NCI-H187 (cell line): ENCODE data around the gene PLA2G4A.

Source experiments
- DNase-seq, 2 experiments: peaks; one replicate each; lab custom pipeline; 2025; lab: John Stamatoyannopoulos, UW

Gene PLA2G4A

DNA sequence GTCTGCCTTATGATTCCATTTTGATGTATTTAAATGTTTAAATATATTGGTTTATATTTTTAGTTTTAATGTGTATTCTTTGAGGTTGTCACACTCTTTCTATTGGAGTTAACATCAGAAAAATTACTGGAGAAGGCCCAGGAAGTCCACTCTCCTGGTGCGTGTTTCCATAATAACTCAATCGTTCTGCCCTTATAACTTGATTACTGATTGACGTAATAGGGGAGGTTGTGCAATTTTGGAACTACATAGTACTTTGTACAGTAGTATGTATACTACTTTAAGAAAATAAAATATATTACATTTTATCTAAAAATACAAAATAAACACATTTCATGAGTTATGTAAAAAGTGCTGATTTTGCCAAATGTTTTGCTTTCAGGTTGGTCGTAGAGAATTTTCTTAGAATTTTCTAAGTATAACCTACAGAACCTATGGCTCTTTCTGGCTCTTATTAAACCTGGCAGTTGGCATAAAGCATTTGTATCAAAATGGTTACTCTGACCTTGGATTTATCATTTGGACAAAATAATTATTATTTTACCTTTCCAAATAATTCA is 5.7 kb downstream of the PLA2G4A start:
- no peak for DNase-seq

DNA sequence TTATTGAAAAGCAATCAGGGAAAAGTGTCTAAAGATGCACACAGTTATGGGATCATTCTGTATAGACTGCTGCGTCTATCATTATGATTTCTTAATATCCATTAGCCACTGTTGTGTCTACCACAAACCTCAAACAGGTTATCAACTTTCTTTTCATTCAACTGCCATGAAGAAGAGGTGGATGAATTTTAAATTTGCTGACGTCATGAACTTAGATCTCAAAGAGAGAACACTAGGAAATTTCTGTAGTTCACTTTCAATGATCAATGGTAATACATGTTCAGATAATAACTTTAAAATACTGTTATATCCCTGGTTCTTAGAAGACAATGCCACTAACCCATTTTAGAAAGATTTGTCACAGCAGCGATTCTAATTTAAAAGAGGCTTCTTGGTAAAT is 6.7 kb downstream of the PLA2G4A start:
- no peak for DNase-seq

DNA sequence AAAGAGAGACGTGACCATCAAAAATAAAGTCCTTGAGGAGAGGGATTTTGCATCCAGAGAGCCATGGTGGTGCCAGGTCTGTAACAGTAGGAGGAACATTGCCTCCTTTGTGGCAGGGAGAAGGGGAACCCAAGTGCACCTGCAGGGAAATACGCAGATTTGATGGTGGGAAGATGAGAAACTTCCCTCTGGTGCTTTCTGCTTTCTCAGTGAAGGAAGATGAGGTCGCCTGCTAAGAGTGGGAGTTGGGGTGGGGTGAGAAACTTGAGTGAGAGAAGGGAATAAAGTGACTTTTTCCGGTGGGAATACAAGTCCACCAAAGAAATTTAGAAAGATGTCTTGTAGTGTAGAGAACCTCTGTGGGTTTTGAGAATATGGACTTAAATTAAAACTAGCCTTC is 9.1 kb downstream of the PLA2G4A start:
- no peak for DNase-seq

DNA sequence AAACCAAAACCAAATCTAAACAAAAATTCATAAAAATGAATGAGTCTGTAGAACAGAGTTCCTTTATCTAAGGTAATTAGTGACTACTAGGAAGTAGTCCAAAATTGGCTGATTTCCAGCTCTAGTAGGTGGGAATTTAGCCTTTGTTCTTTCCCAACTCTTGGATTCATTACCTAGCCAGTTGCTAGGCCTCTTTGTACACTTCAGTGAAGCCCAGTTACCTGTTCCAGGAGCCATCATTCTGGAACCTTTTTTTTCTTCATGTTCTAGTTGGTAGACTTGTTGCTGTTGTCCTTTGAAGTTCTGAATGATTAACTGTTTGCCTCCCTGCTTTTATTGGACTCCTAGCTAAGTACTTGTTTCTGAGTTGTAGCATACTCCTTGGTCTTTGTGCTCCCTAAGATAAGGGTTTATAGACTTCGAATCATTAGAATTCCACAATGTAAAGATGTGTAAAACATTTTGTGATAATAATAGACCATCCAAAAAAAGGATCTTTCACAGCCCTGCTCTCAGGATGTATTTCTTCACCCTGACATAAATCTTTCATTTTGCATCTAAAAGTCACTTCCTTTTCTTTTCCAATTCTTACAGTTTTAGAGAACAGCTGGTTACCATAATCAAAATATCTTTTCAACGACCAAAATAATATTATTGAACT is 9.8 kb downstream of the PLA2G4A start:
- no peak for DNase-seq

DNA sequence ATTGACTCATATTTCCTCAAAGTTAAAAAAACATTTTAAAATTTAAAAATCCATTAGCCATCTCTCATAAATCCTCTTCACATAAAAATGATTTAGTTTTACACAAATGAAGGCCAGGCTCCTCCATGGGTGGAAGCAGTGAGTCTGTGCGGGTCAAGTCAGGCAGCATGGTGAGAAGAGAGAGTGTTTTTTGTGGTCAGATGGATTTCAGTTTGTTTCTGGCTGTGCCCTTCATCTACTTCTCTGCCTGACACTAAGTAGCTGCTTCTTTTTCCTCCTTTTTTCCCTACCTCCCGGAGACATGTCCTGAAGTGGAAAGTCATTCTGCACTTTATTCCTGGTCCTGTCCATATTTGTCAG is 10.3 kb downstream of the PLA2G4A start:
- no peak for DNase-seq

DNA sequence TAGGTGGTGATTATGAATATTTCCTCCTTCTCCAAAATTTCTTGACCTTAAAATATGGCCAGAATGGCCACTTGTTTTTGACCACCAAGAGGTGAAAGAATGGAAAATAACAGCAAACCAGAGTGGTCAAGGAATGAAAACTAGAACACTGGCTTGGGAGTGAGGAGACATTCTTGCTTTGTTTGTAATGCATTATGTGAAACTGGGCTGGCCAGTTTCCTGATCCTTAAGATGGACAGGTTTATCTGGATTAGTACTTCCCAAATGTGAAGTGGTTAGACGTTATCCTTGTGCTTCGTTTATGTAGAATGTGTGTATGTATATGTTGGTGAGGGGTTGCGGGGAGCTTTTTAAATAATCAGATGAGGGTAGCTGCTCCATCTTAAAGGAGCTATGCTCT is 12.8 kb downstream of the PLA2G4A start:
- no peak for DNase-seq

DNA sequence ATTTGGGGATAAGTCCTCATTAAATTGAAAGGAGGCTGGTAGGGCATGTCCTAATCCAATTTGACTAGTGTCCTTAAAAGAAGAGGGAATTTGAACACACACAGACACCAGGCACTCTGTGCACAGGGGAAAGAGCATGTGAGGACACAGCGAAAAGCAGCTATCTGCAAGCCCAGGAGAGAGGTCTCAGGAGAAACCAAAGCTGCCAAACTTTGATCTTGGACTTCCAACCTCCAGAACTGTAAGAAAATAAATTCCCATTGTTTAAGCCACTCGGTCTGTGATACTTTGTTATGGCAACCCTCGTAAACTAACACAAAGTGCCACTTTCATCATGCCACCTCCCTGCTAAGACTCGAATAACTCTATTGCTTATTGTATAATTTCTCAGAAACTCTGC is 13.8 kb downstream of the PLA2G4A start:
- DNase-seq, result no peak

DNA sequence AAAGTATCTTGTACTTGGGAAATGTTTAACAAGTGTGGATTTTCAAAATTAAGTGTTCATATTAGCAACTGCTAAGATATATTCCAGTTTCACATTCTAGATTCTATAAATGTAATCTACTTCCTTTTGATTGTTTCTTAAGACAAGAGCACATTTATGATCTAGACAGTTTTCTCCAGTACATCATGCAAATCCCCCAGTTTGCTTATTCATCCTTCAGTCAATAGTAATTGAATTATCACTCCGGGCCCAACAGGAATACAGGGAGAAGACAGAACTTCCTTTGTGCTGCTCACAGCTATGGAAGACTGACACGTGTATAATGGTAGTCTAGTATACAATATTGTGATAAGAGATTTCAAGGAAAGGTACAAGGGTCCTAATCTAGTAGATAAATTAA is 14.5 kb downstream of the PLA2G4A start:
- no peak for DNase-seq

DNA sequence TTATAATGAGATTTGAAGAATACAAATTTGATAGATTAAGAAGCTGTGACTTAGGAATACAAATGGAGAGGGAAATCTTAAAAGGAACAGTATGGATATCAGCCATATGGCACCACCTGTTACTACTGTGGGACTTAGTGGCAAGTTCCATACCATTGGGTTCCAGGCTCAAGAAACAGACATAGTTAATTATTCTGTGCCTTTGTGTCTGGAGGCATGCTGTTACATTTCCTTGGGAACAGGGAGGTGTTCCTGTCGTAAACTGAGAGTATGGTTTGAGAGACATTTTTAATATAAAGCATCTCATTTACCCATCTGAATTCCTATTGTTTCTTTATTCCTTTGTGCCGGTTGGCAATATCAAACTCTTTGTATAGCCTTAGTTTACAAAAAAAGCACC is 15.2 kb downstream of the PLA2G4A start:
- DNase-seq, result no peak

DNA sequence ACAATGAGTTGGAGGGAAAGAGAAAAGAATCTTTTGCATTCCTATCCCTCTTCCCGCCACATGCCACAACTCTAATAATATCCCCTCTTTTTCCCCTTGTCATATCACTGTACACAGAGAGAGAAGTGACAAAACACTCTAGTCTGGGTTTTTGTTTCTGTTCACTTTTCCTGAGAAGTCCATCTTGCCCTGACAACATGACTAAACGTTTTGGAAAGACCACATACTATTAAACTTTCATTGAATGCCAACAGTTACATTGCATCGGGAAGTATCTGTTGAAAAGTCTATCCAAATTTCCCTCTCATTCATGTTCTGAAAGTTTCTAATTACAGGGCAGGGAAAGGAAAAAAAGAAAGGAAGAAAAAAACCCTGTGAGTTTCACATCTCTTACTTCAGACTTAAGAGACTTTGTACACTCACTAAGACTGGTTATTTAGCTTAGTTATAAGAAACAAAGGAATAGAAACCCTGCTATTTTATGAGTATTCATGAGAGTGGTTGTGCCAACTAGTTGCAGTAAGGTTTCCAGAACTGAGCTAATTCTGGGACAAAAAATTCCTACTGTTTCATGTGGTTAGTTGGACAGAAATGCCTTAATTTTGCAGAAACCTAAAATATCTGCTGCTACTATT is 16.9 kb downstream of the PLA2G4A start:
- DNase-seq, result no peak

DNA sequence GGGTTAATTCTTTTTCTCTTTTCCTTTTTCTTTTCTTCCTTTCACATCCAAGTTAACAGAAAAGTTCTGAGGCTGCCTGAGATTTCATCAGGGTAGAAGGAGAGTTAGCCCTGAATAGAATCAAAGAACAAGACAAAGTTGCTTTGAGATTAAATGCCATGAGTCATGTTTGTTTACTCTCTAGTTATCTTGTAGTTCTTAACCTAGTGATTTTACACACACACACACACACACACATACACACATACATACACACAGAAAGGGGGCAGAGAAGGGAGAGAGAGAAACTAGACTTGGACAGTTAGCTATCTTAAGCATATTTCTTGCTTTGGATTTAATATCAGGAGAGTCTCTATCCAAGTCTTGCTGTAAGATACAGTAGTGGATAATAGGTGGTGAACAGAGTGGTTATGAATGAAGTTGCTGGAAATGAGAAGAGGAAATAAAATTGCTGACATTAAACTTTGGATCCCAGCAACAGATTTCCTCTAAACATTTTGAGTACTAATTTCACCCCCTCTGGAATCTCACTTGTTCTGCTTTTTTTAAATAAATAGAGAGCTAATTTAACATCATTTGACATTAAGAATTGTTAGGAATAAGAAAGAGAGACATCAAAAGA is 19.9 kb downstream of the PLA2G4A start:
- no peak for DNase-seq

DNA sequence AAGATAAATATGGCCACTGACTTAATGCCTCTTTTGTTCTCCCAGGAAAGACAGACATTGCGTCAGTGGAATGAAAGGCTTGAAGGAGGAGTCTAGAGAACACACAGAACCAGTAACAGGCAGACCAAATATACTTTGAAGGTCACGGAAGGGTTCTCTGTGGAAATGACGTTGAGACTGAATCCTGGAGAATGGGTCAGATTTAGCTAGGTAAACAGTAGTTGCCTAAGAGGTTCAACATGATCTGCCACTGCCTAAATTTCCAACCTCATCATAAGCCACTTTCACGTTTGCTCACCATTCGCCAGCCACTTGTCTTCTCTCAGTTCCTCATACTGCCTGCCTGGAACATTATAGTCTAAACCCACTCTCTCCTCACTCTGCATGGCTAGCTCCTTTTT is 20.5 kb downstream of the PLA2G4A start:
- DNase-seq, result no peak

DNA sequence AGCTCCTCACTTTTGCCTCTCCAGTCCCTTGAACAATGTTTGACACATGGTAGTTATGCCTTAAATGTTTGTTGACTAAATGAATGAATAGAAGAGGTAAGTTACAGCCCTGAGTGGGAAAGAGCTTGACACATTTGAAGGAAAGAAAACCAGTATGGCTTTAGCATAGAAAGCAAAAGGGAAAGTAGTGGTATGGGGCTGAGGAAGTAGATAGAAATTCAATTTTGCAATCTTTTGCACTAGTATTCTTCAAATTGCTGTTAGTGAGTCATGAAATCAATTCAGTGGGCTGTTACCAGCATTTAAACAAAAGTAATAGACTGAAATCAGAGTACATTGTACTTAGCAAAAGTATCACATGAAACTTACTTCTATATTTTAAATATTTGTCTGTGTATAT is 21.1 kb downstream of the PLA2G4A start:
- no peak for DNase-seq

DNA sequence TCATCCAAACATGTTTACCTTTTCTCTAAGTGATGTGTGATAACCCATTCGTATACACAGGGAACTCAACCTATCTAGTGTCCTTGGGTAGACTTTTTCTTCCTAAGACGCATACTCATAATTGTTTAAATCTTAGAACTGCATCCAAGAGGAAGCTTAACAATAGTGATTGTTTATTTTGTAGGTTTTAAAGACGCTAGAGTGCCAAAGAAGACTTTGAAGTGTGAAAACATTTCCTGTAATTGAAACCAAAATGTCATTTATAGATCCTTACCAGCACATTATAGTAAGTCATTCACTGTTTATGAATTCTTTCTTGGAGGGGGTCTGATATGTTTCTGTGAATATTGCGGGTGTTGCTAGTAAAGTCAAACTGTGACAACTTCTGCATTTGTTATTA is 25.4 kb downstream of the PLA2G4A start:
- no peak for DNase-seq

DNA sequence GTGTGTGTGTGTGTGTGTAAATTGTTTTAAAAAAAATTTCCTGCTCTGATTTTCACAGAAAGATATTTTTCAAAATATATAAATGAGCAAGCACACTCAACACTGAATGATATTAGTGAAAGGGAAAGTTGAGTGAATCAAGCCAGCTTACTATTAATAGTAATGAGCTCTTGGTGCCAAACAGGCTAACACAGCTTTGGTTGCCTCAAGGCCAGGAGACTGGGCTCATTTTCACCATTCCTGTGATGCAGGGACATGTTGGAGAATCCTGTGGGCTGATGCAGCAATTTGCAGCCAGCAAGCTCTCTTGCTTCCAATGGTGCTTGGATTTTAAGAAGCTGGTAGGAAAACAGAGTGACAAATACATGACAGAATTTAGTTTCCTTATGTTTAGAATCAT is 30.2 kb downstream of the PLA2G4A start:
- no peak for DNase-seq

DNA sequence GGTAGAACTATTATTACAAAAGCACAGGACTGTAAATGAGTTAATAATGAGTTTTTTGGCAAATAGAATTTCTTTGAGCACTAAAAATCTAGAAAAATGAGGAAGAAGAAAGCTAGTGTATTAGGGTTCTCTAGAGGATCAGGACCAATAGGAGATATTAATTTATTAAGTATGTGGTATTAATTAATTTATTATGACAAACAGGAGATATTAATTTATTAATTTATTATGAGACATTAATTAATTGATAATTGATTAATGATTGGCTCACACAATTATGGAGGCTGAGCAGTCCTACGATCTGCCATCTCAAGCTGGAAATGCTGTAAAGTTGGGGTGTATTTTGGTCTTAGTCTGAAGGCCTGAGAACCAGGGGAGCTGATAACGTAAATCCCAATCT is 31.2 kb downstream of the PLA2G4A start:
- DNase-seq, result no peak

DNA sequence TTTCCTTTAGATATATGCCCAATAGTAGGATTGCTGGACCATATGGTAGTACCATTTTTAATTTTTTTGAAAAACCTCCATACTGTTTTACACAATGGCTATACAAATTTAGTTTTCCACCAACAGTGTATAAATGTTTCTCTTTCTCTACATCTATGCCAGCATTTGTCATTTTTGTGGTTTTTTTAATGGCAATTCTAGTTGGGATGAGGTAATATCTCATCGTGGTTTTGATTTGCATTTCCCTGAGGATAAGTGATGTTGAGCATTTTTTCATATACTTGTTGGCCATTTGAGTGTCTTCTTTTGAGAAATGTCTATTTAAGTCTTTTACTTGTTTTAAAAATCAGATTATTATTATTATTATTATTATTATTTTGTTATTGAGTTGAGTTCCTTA is 35.5 kb downstream of the PLA2G4A start:
- no peak for DNase-seq

DNA sequence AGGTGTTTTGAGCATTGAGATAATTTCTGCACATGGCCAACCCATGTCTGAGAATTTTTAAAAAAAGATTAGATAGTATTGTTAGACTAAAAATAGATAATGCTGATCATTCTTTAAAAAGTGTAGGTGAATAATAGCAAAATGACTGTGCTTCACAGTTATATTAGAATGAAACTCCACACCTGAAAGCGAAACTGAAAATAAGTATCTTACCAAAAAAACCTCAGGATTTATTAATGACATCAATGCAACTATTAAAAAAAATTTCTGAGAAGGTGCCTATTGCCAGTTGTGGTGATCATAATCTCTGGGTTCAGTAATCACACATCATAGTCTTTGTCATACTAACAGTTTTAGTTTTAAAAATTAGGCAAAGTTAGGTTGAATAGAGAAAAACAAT is 36.5 kb downstream of the PLA2G4A start:
- DNase-seq, result no peak

DNA sequence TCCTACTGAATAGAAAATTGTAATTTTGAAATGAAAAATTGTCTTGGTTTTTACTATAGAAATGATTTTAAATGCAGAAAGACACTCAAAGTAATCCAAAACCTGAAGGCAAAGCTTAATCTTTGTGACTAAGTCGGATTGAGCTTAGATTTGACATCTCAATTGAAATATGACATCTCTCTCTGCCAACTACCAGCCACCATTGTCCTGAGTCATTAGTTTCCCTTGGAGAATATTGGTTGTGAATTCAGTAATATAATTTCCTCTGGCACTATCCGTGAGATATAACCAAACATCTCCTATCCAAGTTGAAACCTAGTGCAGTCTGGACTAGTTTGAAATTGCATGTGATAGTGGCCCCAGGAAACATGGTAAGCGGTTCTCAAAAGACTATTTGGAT is 37.1 kb downstream of the PLA2G4A start:
- DNase-seq, result no peak

DNA sequence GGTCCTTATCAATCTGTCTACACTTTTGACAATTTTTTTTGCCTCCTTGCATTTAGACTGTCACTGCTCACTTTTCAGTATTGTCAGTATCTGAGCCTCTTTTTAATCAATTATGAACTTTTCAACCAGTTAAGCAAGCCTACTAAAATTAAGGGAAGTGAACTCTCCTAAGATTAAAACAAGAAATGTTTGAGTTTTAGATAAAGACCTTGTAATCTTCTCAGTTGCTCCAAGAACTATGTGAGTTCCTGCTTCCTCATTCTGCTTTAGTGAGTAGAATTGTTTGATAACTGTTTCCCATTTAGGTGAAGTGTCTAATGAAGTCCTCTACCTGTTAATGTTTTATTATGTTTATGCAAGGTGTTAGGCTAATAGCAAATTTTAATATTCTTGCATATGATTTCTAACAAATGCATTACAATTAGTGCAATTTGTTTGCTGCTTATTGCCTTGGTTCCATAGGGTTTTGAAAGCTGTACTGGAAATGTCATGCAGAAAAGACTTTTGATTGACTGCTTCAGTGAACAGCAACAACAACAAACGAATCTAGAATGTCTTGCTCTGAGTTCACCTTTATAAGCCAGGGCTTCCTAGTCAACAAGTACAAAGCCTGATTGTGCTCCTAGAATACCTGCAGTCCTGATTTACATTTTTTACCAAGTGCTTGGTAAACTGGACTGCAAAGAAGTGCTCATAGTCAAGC is 40.9 kb downstream of the PLA2G4A start:
- DNase-seq, result no peak

DNA sequence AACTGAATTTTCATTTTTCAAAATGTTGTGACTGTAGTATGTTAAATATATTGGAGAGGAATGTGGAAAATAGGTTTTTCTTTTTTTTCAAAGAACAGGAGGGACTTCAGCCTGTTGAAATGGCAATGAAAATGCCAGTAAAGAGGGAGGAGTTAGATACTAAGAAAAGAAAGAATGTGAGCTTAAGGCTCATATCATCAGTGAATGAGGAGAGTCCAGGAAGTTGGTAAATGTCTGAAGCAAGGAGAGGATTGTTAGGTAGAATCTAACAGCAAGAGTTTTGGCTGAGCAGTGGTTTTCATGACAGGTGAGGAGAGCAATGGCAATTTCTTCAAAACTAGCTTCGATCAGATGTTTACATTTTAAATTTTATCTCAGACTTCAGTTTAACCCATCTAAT is 43.0 kb downstream of the PLA2G4A start:
- DNase-seq, result no peak

DNA sequence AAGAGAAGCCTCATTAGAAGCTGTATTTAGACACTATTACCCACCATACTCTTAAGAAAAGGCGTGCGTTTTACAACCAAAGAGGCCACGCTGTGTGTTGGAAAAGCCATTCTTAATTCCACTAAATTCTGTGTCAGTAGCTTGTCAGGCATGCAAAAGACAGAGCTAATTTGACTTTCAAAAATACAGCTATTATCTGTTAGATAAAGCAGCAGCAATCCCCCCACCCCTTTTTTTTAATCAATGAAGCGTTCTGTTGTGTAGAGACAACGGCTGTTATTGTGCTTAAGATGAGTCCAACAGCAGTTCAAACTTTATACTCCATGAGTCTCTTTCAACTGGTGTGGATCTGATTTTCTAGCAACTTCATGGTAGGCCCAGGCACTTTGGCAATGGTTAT is 43.5 kb downstream of the PLA2G4A start:
- DNase-seq, result no peak

DNA sequence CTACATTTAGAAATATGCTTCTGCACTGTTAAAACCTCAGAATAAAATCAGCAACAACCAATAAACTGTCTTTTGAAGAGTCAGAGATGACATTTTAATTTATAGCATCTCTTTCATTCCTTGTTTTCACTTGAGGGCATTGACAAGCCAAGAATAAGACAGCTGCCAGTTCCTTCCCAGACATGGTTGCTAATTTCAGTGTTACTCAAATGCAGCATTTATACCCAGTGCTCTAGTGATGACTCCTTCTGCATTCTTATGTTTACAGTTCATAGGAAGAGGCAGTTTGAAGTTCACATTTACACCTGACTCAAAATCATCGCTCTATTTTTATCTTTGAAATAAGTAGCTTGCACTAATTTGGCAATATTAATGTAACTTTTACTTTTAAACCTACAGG is 44.9 kb downstream of the PLA2G4A start:
- DNase-seq, result no peak
